HG03460 (cell line): Measurements from ENCODE around the gene PPARGC1A.

Source experiments
- ATAC-seq: cut with Tn5 transposase; IDR thresholded peaks from one replicate; pipeline ENCODE4 v1.9.1; 2021; ENCODE audit not compliant: unreplicated experiment

Gene PPARGC1A, protein sequence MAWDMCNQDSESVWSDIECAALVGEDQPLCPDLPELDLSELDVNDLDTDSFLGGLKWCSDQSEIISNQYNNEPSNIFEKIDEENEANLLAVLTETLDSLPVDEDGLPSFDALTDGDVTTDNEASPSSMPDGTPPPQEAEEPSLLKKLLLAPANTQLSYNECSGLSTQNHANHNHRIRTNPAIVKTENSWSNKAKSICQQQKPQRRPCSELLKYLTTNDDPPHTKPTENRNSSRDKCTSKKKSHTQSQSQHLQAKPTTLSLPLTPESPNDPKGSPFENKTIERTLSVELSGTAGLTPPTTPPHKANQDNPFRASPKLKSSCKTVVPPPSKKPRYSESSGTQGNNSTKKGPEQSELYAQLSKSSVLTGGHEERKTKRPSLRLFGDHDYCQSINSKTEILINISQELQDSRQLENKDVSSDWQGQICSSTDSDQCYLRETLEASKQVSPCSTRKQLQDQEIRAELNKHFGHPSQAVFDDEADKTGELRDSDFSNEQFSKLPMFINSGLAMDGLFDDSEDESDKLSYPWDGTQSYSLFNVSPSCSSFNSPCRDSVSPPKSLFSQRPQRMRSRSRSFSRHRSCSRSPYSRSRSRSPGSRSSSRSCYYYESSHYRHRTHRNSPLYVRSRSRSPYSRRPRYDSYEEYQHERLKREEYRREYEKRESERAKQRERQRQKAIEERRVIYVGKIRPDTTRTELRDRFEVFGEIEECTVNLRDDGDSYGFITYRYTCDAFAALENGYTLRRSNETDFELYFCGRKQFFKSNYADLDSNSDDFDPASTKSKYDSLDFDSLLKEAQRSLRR

DNA sequence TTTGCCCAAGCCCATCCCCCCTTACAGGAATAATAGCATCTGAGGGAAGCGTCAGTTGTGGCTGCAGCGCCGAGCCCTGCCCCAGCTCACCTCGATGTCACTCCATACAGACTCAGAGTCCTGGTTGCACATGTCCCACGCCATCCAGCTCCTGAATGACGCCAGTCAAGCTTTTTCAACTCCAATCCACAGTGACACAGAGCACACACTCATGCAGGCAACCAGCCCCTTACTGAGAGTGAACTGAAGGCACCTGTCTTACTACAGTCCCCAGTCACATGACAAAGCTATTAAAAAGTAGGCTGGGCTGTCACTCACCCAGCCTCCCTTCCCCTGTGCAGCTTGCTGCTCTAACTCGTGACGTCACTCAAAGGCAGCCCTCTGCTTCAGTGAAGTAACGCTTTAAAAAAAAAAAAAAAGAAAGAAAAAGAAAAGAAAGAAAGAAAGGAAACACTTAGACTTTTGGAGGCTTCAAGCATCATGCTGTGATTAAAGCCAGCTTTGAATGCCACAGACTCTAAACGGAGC, at the start of gene PPARGC1A:
TSS of gene PPARGC1A (minus strand) at position 234 of the 528 bp plus-strand sequence. CDS start at position 144, 90 bp downstream.
- no peak for ATAC-seq

DNA sequence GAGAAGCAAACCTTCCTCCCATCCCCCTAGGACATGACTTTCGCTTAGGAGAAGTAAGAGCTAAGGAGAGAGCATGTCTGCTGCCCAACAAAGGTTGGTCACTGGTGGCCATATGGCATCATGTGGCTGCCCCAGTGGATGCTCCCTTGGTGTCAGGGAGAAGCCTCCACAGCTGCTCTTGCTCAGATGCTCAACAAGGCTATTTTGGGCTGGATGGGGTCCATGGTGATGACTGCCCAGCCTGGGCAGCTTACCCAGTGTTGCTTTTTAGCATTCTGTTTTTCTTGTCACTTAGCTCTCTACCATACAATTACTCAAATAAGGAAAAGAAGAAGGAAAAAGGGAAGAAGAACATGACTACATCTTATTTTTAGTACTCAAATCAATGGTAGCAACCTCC, 48.9 kb upstream of the PPARGC1A start:
- ATAC-seq: no peak

DNA sequence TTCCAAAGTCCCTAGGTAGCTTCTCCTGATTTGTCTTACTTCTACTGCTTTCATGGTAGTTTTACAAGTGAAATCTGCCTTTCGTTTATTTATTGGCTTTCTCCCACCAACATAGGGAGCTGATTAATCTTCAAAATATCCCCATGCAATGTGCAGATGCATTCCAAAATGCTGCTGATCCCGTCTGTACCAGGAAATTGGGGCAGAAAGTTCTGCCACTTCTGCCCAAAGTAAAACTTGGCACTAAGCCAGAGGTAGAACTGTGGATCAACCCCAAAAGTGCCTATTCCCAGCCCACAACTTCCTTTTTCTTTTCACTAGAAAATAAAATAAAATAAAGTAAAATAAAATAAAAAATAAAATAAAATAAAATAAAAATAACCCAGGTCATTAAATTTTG, 47.3 kb upstream of the PPARGC1A start:
- ATAC-seq: no peak

DNA sequence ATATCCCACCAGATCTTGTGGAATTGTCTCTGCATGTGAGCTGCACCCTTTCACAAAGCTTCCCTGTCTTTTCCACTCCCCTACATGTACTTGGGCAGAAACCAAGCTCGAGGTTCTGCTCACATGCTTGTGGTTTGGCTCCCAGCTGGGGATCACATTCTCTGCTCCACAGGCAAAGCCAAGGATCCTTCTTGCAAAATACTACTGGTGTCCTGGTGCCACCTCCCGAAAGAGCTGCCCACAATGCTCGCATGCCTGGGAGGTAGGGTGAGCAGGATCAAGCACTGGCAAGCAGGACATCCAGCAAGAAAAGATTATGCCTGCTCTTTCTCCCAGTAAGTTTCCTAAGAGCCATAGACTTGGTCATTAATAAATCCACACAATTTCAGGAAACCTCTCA, 45.1 kb upstream of the PPARGC1A start:
- no peak for ATAC-seq

DNA sequence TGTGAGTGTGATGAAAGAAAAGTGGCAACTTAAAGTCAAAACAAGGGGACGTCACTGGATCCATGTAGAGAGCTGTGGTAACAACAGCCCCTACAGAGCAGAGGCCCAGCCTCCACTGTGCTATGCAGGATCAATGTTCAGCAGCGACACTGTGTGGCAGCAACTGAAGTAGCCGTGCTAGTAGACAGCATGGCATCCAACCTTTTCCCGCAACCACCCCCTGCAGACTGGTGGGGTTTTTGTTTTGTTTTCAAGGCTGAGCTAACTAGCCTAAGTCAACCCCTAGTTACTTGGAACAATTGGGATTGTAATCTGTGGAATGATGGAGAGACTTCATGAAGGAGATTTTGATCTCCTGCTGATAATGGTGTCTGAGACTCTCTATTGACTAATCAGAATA, 44.4 kb upstream of the PPARGC1A start:
- no peak for ATAC-seq

DNA sequence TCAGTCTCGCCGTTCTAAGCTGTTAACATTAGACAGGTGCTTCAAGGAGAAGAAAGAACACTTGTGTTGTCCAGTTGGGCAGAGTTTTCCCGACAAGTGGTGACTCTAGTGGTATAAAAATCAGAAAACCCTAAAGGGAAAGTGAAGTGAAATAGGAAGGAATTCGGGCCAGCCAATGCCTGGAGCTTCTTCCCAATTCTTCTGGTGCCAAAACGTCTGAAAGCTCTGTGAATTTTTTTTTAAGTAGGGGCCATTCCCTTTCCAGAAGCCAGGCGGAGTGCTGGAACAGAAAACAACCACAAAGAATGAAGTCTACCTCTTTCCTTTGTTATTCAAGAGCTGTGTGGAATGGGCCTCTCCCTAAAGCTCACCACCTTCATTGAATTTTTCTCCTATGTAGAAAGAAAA, 43.1 kb upstream of the PPARGC1A start:
- no peak for ATAC-seq

DNA sequence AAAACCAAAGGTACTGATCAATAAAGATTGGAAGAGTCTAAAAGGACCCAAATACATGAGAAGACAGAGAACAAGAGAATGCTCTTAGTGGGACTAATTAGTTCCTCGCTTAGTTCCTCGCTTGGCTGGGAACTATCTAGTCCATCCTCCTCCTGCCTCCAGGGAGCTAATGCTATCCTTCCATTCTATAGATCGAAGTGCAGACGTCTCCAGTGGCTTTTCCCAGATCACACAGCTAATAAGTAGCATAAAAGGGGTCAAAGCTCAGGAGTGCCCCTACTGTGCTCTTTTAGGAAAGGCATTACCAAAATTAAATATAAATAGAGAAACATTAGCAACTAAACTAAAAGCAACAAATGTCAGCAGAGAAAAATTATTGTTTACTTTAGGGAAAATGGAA, 42.3 kb upstream of the PPARGC1A start:
- ATAC-seq: no peak

DNA sequence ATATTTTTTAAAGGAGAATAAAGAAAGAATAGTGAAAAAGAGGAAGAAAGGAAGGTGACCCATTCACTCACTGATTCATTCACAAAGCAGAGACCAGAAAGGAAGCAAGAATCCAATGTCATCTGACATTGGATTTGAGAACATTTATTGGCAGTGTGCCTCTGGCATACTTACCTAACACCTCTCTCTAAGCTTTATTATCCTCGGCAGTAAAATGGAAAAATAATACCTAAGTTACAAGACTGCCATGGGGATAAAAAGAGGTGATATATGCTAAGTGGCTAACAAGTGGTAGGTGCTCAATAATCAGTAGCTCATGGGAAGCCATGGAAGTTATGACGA, 41.6 kb upstream of the PPARGC1A start:
- no peak for ATAC-seq

DNA sequence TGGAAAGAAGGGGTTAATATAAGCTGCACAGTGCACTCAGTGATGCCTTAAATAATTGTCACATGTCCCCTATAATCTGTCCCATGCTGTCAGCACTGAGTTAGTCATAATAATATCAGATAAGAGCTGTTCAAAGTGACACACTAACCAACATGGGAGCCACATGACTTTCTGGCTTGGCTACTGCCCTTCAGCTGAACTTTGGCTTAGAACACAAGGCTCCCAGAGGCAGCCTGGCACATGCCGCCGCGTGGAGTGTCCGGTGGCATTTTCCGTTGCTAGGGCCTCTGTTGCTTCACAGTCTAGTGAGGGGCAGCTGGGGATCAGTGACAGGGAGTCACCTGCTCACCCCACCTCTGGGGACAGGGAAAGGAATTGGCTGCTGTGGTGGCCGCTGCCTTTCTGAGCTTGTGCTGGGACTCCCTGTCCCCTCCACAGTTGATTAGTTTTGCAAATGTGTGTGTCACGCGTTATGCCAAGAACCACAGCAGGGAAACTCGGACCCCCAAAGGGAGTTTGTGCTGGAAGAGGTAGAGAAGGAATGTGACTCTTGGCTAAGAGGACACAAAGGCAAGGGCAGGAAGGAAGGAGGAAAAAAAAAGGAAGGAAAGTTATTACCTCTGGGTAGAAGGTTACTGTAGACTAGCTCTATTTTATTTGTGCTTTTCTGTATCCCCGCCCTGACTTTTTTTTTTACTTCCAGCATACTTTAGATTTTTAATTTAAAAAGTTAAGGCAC, 41.1 kb upstream of the PPARGC1A start:
- ATAC-seq: no peak

DNA sequence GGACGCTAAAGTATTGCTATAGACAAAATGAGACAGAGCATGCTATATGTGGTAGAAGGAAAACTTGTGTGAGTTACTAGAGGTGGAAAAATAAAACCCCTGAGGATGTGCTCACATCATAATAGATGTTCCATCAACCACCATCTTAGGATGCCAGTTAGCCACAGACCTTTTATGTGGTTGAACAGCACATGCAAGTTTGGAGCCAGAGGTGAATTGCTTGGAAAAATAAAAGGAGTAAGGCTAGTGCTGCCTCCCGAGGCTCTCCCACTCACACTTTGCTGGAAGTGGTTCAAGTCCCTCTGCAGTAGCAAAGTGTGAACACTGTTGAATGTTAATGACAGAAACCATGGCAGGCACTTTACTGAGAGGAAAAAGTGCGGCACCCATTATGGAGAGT, 39.4 kb upstream of the PPARGC1A start:
- no peak for ATAC-seq

DNA sequence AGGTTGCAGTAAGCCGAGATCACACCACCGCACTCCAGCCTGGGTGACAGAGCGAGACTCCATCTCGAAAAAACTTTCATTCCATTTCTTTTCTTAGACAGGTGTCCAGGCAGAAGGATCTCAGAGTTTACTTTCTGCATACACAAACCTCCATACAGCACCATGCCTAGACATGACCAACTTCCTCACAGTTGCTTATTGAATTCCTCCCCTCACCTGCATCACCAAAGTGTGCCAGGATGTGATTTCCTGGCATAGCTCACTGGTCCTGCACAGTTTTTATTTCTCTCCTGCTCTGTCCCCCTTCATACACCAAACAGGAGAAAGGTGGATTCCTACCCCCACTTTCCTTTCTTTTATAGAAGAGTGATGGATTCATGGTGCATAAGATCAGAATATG, 34.7 kb upstream of the PPARGC1A start:
- no peak for ATAC-seq

DNA sequence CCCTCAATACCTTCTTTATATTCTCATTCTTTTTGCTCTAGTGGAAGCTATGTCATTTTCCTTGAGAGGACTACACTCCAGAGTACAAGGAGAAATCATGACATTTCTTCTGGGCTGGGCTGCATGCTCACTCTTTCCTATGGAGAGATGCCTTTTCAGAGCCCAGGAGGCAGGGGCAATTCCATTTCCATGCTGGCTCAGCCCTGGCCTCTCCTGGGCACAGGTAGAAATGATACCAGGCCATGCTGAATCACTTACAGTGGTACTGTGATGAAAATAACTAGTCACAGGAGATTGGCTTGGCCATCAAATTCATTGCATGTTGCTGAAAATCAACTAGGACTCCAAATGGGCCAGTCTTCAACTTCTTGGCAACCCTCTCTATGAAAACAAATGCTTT, 34.0 kb upstream of the PPARGC1A start:
- no peak for ATAC-seq

DNA sequence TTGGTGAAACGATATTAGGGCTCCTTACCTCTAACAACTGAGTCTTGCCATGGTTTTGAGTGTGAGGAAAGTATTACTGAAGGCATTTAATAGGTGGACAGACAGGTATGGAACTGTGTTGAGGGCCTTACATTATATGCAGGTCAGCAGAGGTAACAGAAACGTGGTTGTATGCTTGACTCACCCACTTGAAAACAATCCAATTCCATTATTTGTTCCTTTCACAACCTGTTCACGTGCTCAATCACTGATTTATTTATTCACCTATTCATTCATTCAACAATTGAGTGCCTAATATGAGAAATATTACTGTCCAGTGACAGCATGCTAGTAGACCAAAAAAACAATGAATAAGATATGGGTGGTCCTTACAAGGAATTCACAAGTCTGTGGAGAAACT, 33.3 kb upstream of the PPARGC1A start:
- ATAC-seq: no peak

DNA sequence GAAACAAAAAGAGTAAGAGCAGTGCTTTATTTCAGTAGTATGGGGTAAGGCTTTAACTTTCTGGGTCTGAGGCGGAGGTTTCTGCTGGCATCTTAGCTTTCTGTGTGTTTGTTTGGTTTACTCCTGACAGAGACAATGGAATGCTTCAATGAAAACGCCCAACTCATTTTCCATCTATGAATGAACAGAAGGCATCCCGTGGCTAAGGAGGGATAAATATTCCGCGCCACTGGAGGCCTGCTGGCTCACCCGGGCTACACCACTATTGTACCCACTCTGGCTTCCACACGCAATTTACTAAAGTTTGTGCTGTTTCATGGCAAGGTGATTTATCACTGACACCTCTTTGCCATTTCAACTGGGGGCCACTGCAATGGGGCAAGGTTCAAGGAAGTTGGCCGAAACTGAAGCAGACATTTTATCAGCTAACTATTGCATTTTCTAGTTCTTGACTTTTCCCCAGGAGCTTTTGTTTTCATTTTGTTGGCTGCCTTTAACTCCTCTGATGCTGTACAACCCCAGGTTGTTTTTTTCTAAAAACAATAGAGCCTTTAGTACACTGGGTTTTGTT, 32.8 kb upstream of the PPARGC1A start:
- no peak for ATAC-seq

DNA sequence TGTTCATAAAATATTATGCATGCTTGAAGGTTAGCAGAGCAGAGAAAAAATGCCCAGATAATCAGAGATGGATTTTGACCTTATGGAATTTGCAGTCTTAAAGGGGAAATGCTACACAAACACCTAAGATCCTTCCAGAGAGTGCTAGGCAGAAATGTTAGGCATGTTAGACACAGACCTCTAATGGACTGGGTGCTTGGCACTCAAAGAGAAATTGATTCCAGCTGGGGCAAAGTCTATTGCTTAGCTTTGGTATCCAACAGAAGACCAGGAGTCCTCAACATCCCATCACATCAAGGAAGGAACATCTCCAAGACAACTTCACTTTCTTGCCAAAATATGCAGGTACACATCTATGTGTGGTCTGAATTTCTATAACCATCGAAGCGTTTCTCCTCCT, 32.2 kb upstream of the PPARGC1A start:
- no peak for ATAC-seq

DNA sequence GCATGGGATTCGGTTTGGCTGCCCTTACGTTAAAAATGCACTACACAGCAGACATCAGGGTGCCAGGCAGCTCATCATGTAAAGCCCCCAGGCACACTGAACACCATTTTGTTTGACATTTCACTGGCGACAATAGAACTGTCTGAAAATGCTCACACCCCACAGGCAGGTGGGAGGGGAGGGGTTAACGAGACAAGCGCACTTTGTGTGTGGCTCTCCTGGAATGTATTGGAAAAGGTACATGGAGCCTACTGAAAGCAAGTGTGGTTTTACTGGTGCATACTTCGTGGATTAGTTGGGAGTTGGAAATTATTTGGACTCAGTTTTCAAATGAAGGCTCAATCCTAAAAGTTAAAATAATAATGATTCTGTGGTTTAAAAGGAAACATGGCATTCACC, 31.6 kb upstream of the PPARGC1A start:
- ATAC-seq: no peak

DNA sequence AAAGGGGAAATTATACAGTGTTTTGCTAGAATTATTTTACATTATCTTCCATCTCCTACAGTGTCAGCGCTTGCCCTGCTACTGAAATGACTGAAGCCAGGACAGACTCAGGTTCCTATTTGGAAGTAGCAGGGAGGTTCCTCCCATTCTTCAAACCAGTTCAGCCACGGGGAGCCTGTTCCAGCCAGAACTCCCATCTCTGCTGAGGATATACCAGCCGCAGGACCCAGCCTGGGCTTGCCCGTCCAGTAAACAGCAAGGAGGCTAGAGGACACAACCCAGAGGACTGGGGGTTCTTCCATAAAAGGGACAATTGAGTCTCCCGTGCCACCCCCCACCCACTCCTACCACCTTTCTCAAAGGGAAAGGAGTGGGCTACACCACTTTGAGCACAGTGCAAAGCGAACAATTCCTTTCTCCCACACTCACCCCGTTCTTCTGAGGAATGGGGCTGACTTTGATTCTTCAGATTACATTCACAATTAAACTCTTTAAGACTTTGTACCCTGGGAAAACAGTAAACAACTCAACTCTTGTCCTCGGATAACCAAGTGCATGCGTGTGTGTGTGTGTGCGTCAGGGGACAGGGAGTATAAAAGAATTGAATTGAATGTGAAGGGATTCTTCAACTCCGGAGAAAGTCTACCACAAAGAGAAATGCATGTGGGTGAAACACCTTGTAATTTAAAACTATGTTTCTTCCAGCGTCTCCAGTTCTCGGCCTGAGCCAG, 31.0 kb upstream of the PPARGC1A start:
- ATAC-seq: no peak

DNA sequence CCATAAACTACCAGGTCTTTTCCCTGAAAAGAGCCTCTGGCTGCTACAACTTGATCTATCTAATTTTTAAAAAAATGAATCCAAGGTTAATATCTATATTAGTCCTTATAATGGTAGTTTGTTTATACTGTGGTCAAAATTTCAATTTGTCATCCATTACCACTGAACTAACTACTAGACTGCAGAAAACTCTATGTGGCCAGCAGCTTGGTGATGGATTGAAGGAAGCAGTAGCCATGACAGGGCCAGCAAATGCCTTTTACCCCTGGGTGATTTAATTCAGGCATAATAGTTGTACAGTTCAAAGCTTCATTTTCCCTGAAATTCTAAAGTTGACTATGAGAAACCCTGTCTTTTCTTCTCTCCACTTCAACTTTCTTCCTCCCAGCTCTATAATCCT, 30.4 kb upstream of the PPARGC1A start:
- ATAC-seq: no peak

DNA sequence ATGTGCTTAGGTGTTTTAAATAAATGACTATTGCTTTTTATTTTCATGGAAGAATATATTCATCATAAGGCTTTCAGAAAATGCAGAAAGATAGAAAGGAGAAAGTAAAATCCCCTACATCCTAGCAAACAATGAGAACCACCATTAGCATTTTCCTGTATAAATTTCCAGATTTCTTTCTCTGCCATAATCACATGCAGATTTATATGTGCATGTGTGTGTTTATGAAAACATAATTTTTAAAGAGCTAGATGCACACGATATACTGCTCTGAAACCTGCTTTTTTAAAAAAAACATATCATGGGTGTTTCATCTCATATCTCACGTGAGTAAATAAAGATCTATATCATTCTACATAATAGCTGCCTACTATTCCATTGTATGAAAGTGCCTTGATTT, 26.4 kb upstream of the PPARGC1A start:
- ATAC-seq: no peak

DNA sequence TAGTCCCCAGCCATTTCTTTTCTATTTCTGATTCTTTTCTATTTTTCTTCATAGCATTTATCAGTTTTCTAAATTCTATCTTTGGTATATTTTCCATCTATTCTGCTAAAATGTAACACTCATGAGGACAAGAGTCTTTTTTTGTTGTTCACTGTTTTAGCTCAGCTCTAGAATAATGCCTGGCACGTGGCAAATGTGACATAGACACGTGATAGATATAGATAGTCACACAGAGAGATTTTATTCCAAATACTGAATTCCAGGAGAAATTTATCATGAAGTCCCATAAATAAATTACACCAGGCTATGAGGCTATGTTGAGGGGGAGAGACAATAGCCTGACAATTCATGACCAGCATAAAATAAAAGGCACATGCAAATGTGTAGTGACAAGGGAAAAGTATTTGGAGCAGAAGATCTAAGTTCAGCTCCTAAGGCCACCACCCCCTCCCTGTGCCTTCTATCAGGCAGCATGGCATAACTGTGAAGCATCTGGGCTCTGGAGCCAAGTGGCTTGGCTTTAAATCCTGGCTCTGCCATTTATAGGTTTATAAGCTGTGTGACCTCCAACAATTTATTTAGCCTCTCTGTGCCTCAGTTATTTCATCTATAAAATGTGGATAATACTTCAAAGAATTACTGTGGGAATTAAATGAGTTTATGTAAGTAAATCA, 25.7 kb upstream of the PPARGC1A start:
- no peak for ATAC-seq
